GM13976 (cell line): ENCODE measurements around the gene LYRM4.

Source experiments
- DNase-seq: peaks from one replicate; pipeline ENCODE4 v3.0.0; 2012; ENCODE audit warnings: low spot score
- CTCF ChIP-seq: IDR thresholded peaks from 2 replicates; pipeline ENCODE4 v1.5.1; 2012; ENCODE audit warnings: borderline replicate concordance, mild to moderate bottlenecking; ENCODE audit not compliant: insufficient read depth; ENCODE audit errors: extremely low read depth, missing control alignments, control extremely low read depth
- in situ Hi-C: fragments of 300-500 bp; cut with MboI; formaldehyde crosslinking; loops from one replicate; pipeline ENCODE4 v1.12.0; 2022; ENCODE audit warnings: low sequenced_read_pairs, mixed read lengths, inconsistent platforms; ENCODE audit not compliant: unreplicated experiment

Gene LYRM4

GRCh38 chr6:5116243-5116991 lies 144.3 kb downstream of the LYRM4 start:
- TF ChIP-seq CTCF, result no peak
- in situ Hi-C loops, result no loop called here
- DNase-seq, result no peak

- in situ Hi-C loops, result no loop called here
- DNase-seq, result no peak
- TF ChIP-seq CTCF, result no peak
These were observed 145.6 kb downstream of the LYRM4 start for GRCh38 chr6:5115168-5115567.

DNA sequence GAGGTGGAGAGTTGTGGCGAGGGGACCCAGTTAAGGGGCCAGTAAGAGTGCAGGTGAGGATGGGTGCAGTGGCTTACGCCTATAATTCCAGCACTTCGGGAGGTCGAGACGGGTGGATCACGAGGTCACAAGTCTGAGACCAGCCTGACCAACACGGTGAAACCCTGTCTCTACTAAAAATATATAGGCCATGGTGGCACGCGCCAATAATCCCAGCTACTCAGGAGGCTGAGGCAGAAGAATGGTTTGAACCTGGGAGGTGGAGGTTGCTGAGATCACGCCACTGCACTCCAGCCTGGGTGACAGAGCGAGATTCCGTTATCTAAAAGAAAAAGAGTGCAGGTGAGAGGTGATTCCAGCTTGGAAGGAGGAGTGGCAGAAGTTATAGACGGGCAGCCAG lies 147.7 kb downstream of the LYRM4 start:
- DNase-seq, result no peak
- no peak for TF ChIP-seq CTCF
- in situ Hi-C loops, result no loop called here

DNA sequence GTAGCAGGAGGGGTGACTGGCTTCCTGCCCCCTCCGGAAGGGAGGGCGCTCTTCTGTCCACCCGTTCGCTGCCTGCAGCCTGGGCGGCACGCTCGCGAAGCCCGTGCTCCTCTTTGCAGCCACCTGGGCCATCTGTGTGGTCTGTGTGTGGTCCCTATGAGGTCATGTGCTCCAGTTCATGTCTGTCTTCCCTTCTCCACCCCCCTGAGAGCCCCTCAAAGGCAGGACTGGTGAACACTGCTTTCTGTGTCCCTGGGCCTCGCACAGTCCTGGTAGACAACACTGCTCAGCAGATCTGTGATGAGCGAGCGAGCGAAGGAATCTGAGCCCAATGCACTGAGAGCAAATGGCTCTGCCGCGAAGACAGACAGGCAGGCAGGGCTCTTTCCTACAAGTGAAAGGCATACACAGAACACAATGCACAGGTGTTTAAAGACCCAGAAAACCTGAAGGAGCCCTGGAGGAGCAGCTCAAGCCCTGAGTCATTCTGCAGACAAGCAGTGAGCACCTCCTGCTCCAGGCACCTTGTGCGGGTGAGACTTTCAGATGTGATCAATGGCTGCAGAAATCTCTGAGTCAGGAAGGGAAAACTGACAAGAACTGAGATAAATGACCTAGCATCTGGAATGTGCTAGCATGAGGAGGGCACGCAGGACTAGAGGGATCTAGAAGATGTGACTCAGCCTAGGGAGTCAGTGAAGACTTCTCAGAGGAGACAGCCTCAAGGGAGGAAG lies 148.5 kb downstream of the LYRM4 start:
- no peak for DNase-seq
- TF ChIP-seq CTCF, result no peak
- in situ Hi-C loops, result no loop called here

DNA sequence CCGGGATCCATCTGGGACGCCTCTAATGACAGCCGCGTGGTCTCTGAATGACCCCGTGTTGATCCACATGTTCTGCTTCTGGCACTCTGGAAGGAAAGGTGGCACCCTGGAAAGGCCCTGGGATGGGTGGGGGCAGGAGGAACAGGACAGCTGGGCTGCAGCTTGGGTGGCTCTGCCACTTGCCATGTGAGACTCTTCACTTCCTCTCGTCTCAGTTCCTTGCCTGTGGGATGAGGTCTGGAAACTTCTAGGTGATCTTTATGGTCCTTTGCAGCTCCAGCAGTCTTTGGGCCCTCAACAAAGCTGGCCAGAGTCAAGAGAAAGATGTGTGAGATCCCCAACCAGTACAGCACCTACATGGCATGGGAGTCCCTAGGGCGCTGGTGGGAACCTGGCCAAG lies 149.1 kb downstream of the LYRM4 start:
- in situ Hi-C loops, result no loop called here
- no peak for TF ChIP-seq CTCF
- DNase-seq, result no peak

- DNase-seq, result no peak
- in situ Hi-C loops, result no loop called here
- no peak for TF ChIP-seq CTCF
These were observed 150.5 kb downstream of the LYRM4 start for GRCh38 chr6:5110246-5110645.
